Tibial artery (tissue), 4 donors: ENCODE results near the gene TRIM58.

Experiments
- DNase-seq, 2 donors: peaks; one replicate each; pipeline ENCODE4 v3.0.0-alpha.2; 2019
- H3K27ac ChIP-seq, 2 donors: fragments of 200-600 bp; sonication (generic) in 1 of 2; 1 replicate in 1 of 2; 2 replicates in 1 of 2; pipeline ENCODE4 v1.5.1; 2018 to 2019; ENCODE audit warnings: mild to moderate bottlenecking in 1 of 2
- H3K27me3 ChIP-seq, 2 donors: fragments of 200-600 bp; sonication (generic) in 1 of 2; one replicate each; pipeline versions ENCODE4 v1.5.1 to v1.6.0; 2016 to 2019
- H3K36me3 ChIP-seq, 3 donors: fragments of 200-600 bp; sonication (generic) in 2 of 3; one replicate each; pipeline ENCODE4 v1.5.1; 2016 to 2019; ENCODE audit warnings: mild to moderate bottlenecking in 2 of 3
- H3K4me1 ChIP-seq, 4 donors: fragments of 200-600 bp; sonication (generic) in 2 of 4; 1 replicate in 3 of 4; 2 replicates in 1 of 4; pipeline ENCODE4 v1.5.1; 2016 to 2019
- H3K4me3 ChIP-seq, 2 donors: fragments of 200-600 bp; sonication (generic) in 1 of 2; 1 replicate in 1 of 2; 2 replicates in 1 of 2; pipeline ENCODE4 v1.5.1; 2018 to 2019; ENCODE audit warnings: mild to moderate bottlenecking in 2 of 2
- H3K9me3 ChIP-seq, 3 donors: fragments of 200-600 bp; sonication (generic) in 1 of 3; one replicate each; pipeline ENCODE4 v1.5.1; 2016 to 2019
- intact Hi-C: fragments of 100-400 bp; cut with DNase I; formaldehyde crosslinking; loops from one replicate; pipeline ENCODE4 v1.15.0; 2023; ENCODE audit warnings: low total_unique reads
- TF ChIP-seq, protein P1 (sequence below), 2 experiments: fragments of 200-600 bp in 1 of 2; fragments of 450-650 bp in 1 of 2; IDR thresholded peaks; one replicate each; pipeline ENCODE4 v1.5.1; 2017 to 2019; ENCODE audit warnings: antibody characterized with exemption in 2 of 2, mild to moderate bottlenecking in 1 of 2, moderate library complexity in 1 of 2

TRIM58 gene

DNA sequence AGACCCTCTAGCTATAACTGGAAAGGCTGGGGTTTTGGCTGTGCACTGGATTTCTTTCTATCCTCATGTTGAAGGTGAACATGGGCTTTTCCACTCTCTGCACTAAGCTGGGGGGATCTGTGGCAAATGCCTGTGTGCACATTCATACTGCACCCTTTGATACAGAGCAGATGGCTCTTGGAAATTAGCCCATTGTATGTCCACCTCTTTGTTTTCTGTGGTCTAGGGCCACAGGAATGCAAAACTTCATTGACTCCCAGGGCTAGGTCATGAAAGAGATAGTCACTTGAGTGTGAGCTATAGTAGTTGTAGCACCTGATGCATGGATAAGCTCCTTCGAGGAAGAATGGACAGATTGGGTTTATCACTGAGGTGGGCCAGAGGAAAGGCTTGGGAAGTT lies 27.3 kb upstream of the TRIM58 start:
- TF ChIP-seq, protein P1, sequence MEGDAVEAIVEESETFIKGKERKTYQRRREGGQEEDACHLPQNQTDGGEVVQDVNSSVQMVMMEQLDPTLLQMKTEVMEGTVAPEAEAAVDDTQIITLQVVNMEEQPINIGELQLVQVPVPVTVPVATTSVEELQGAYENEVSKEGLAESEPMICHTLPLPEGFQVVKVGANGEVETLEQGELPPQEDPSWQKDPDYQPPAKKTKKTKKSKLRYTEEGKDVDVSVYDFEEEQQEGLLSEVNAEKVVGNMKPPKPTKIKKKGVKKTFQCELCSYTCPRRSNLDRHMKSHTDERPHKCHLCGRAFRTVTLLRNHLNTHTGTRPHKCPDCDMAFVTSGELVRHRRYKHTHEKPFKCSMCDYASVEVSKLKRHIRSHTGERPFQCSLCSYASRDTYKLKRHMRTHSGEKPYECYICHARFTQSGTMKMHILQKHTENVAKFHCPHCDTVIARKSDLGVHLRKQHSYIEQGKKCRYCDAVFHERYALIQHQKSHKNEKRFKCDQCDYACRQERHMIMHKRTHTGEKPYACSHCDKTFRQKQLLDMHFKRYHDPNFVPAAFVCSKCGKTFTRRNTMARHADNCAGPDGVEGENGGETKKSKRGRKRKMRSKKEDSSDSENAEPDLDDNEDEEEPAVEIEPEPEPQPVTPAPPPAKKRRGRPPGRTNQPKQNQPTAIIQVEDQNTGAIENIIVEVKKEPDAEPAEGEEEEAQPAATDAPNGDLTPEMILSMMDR (IDR thresholded peaks at IDR 0.05), result no peak
- Histone ChIP-seq H3K9me3 (no peaks in the 10 kb centered on the region), H3K36me3 (no peaks in the 10 kb centered on the region)

DNA sequence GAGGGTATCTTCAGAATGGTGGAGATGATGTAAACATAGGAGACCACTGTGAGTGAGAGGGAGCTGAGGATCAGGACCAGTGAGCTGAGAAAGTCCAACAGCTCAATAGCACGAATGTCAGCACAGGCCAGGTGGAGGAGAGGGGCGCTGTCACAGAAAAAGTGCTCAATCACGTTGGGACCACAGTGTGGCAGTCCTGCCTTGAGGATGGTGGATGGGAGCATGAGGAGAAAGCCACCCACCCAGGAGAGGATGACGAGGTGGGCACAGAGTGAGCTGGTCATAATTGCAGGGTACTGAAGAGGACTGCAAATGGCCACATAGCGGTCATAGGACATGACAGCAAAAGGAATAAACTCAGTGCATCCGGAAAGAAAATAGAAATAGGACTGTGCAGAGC lies 23.4 kb upstream of the TRIM58 start:
- no peak for DNase-seq

More for the DNA sequence above, 27.3 kb upstream of the TRIM58 start:
- no peak overlapping the region for H3K27ac ChIP-seq
- intact Hi-C loops, result no loop called here
- H3K4me3 ChIP-seq, result no peak overlapping the region
- DNase-seq, result no peak
- no peaks in the 10 kb centered on the region for H3K4me1 ChIP-seq
- H3K27me3 ChIP-seq, result no peaks in the 10 kb centered on the region

DNA sequence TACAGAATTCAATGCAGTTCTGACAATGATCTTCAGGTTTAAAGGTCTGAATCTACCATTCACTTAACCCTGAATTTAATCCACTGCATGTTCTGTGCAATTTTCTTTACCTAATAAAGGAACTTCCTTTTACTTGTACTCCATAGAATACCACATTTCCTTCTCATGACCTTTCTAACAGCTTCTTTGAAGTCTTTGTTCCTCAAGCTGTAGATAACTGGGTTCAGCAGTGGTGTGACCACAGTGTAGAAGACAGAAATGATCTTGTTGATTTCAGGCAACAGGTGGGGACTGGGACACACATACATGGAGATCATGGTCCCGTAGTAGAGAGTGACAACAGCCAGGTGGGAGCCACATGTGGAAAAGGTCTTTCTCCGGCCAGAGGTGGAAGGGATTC lies 16.2 kb upstream of the TRIM58 start:
- Histone ChIP-seq H3K27me3 (no peaks in the 10 kb centered on the region), H3K4me1 (no peaks in the 10 kb centered on the region), H3K9me3 (no peaks in the 10 kb centered on the region), H3K27ac (no peak overlapping the region), H3K36me3 (no peaks in the 10 kb centered on the region), H3K4me3 (no peak overlapping the region)
- intact Hi-C loops, result no loop called here
- no peak for DNase-seq
- TF ChIP-seq, protein P1 (IDR thresholded peaks at IDR 0.05), result no peak

More for the DNA sequence above, 23.4 kb upstream of the TRIM58 start:
- H3K9me3 ChIP-seq, result no peaks in the 10 kb centered on the region
- intact Hi-C loops, result no loop called here
- H3K4me3 ChIP-seq, result no peak overlapping the region
- TF ChIP-seq, protein P1 (IDR thresholded peaks at IDR 0.05), result no peak
- H3K36me3 ChIP-seq, result no peaks in the 10 kb centered on the region
- no peaks in the 10 kb centered on the region for H3K4me1 ChIP-seq
- no peak overlapping the region for H3K27ac ChIP-seq
- no peaks in the 10 kb centered on the region for H3K27me3 ChIP-seq

DNA sequence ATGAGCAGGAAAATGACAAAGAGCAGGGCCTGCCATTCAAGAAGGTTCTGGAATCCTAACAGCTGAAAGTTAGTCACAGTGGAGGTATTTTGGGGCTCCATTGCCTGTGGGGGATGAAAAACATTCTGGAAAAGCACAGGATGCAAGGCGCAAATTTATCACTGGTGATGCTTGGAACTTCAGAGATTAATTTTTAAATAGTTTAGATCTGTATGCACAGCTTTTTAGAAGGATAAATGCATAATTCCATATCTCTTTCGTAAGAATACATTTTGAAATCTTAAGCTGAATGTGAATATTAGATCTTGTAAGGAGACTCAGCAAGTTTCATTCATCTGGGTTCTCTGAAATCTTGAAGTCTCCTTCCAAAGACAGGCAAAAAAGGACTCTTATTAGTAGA lies 15.2 kb upstream of the TRIM58 start, which contains the start of gene OR11L1:
Gene OR11L1 (minus strand): TSS at position 101 of the 400 bp plus-strand sequence. CDS start 0 bp downstream, at position 101.
- Histone ChIP-seq H3K4me1 (no peaks in the 10 kb centered on the region), H3K27me3 (no peaks in the 10 kb centered on the region), H3K27ac (no peak within 1 kb of the TSS), H3K4me3 (no peak within 1 kb of the TSS), H3K36me3 (no peaks in the 10 kb centered on the region), H3K9me3 (no peaks in the 10 kb centered on the region)
- TF ChIP-seq, protein P1 (IDR thresholded peaks at IDR 0.05), result no peak
- DNase-seq, result no peak
- intact Hi-C loops, result no loop called here

DNA sequence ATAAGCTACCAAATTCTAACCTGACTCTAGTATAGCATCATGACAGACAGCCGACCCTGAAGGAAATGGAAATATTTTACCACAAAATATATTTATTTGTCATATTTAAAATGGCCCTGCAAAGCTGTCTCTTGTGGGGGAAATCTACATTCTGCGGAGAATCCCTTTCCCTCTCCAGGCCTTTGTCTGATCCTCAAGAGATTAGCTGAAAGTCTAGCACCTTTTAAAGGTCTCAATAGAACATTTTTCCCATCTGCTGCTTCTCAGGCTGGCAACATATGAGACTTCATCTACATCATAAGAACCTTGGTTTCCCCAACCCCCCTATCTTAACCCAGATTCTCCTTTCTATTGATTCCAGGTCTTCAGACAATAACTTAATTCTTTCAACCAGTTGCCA lies 13.6 kb upstream of the TRIM58 start:
- Histone ChIP-seq H3K36me3 (no peaks in the 10 kb centered on the region), H3K4me3 (no peak overlapping the region), H3K4me1 (no peaks in the 10 kb centered on the region), H3K27ac (no peak overlapping the region), H3K27me3 (no peaks in the 10 kb centered on the region), H3K9me3 (no peaks in the 10 kb centered on the region)
- TF ChIP-seq, protein P1 (IDR thresholded peaks at IDR 0.05), result no peak
- intact Hi-C loops, result no loop called here
- no peak for DNase-seq
